HepG2 (cell line): ENCODE data around the gene MVP. TPM values are rescaled to one million over a fixed set of nuclear protein-coding genes. Genes with fewer than 3 reads are reported as not detected.

Experiments
- AGO2 ChIP-seq: fragments of 200-400 bp; formaldehyde crosslinking; optimal IDR thresholded peaks from 2 replicates; pipeline ENCODE3; 2017; ENCODE audit warnings: mild to moderate bottlenecking, low read depth, low read length, moderate library complexity
- ATF6 ChIP-seq: sonication (generic); formaldehyde crosslinking; conservative IDR thresholded peaks from 2 replicates; pipeline ENCODE4 v1.4.0; 2020; ENCODE audit warnings: missing genetic modification reagents
- ATRX ChIP-seq: sonication (generic); formaldehyde crosslinking; IDR thresholded peaks from 2 replicates; pipeline ENCODE4 v1.4.0; 2020; ENCODE audit warnings: missing genetic modification reagents, borderline replicate concordance
- HMGA1 ChIP-seq: sonication (generic); formaldehyde crosslinking; conservative IDR thresholded peaks from 2 replicates; pipeline ENCODE4 v1.4.0; 2020; ENCODE audit warnings: missing genetic modification reagents
- HMGXB3 ChIP-seq: sonication (generic); formaldehyde crosslinking; IDR thresholded peaks from 2 replicates; pipeline ENCODE4 v1.4.0; 2020; ENCODE audit warnings: missing genetic modification reagents, borderline replicate concordance
- HOMEZ ChIP-seq: IDR thresholded peaks from 2 replicates; pipeline ENCODE4 v1.6.1; 2016; ENCODE audit warnings: low read depth
- PAXIP1 ChIP-seq: sonication (generic); formaldehyde crosslinking; conservative IDR thresholded peaks from 2 replicates; pipeline ENCODE4 v1.4.0; 2020; ENCODE audit warnings: mild to moderate bottlenecking, missing genetic modification reagents, moderate library complexity
- PCBP1 ChIP-seq: fragments of 200-400 bp; formaldehyde crosslinking; IDR thresholded peaks from 2 replicates; pipeline ENCODE4 v1.6.1; 2017; ENCODE audit warnings: mild to moderate bottlenecking, low read depth, low read length, borderline replicate concordance
- SIN3A ChIP-seq: IDR thresholded peaks from 2 replicates; pipeline ENCODE4 v1.6.1; 2011; ENCODE audit warnings: low read depth, mild to moderate bottlenecking, control low read depth, low read length, borderline replicate concordance
- SP140L ChIP-seq: sonication (generic); formaldehyde crosslinking; IDR thresholded peaks from 2 replicates; pipeline ENCODE4 v1.4.0; 2020; ENCODE audit warnings: missing genetic modification reagents, borderline replicate concordance
- ZNF292 ChIP-seq: sonication (generic); formaldehyde crosslinking; IDR thresholded peaks from 2 replicates; pipeline ENCODE4 v1.8.1; 2022; ENCODE audit warnings: mild to moderate bottlenecking, low read depth, missing genetic modification reagents, borderline replicate concordance
- ZNF605 ChIP-seq: sonication (generic); formaldehyde crosslinking; IDR thresholded peaks from 2 replicates; pipeline ENCODE4 v1.8.0; 2022; ENCODE audit warnings: mild to moderate bottlenecking, missing genetic modification reagents
- ZNF772 ChIP-seq: sonication (generic); formaldehyde crosslinking; IDR thresholded peaks from 2 replicates; pipeline ENCODE4 v1.5.0; 2020; ENCODE audit warnings: mild to moderate bottlenecking, missing genetic modification reagents
- ZNF839 ChIP-seq: sonication (generic); formaldehyde crosslinking; IDR thresholded peaks from 2 replicates; pipeline ENCODE4 v1.4.0; 2020; ENCODE audit warnings: missing genetic modification reagents, mild to moderate bottlenecking, borderline replicate concordance
- polyA plus RNA-seq, 8 experiments: library from polyadenylated mRNA; depleted of rRNA in 3 of 8; stranded (reverse) in 7 of 8; unstranded in 1 of 8; fragments of >200 nt; fragmentation: Illumina TruSeq in 4 of 8; extraction: Trizol in 4 of 8; gene quantifications; 2 replicates each; pipeline versions ENCODE4 v1.2.1 to v1.2.3, GENCODE V29; 2011 to 2016; ENCODE audit warnings: low read depth in 4 of 8, missing spikeins in 1 of 8, mixed read lengths in 1 of 8; ENCODE audit not compliant: insufficient read depth in 1 of 8
- total RNA-seq, 5 experiments: library from RNA; depleted of rRNA; stranded (reverse); fragments of >200 nt; fragmentation: Illumina TruSeq; extraction: Trizol; gene quantifications; 2 replicates each; pipeline ENCODE4 v1.2.3, GENCODE V29; 2016; ENCODE audit warnings: low read depth in 1 of 5

Gene MVP
- total and polyA plus RNA-seq, 2 of the 13 experiments (the other 11 are each of a cell fraction or from before 2014, with no cell fraction given) = 22.9 to 43.5 TPM

GRCh38 chr16:29790949-29791844 is 29.1 kb upstream of the MVP start (continued):
- TF ChIP-seq ZNF292 (CRISPR knock-in tag) (no peak), ZNF605 (CRISPR knock-in tag) (no peak), ZNF772 (CRISPR knock-in tag) (no peak), SIN3A (peak; percentile 1; the same call in 1 of the 2 replicates), AGO2 (no peak), SP140L (no peak), HOMEZ (CRISPR knock-in tag) (no peak), PCBP1 (no peak), HMGA1 (no peak), PAXIP1 (CRISPR knock-in tag) (no peak), ATF6 (CRISPR knock-in tag) (no peak), ZNF839 (0 out of 2 replicates have a peak, but pooled peaks have one; percentile 4), ATRX (CRISPR knock-in tag) (no peak), HMGXB3 (CRISPR knock-in tag) (no peak)
